Stimulated activated naive CD4-positive, alpha-beta T cell treated with Interleukin-2 at 50 U/mL for 16 hours (primary cell): Measurements from ENCODE around the gene DUSP23.

ENCODE experiments used
- DNase-seq: peaks from one replicate; lab custom pipeline; 2025; lab: John Stamatoyannopoulos, UW

Gene DUSP23

DNA sequence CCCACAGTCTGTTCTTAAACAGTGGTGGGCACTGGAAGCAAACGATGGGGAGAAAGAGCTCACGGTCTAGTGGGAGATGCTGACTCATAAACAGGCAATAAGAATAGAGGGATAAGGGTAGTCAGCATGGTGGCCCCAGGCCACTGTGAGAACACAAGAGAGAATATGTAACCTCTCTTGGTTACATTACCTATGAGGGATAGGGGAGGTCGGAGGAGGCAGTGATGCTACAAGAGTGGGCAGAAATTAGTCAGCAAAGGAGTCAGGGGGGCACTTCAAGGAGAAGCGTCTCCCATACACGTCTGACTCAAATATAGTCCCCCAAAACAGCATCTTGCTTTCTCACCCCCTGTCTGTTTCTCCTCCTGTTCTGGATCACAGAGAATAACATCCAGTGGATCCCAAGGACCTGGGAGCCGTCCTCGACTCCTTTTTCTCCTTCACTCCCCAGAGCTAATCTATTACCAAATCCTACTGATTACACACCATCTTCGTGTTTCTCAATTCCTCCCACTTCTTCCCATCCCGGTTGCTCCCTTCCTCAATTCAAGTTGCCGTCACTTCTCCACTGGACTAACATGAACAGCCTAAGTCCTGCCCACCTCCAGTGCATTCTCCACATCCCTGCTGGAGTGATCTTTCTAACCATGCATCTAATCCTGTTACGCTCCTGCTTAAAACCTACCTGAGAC lies 48.0 kb downstream of the DUSP23 start:
- DNase-seq: no peak

DNA sequence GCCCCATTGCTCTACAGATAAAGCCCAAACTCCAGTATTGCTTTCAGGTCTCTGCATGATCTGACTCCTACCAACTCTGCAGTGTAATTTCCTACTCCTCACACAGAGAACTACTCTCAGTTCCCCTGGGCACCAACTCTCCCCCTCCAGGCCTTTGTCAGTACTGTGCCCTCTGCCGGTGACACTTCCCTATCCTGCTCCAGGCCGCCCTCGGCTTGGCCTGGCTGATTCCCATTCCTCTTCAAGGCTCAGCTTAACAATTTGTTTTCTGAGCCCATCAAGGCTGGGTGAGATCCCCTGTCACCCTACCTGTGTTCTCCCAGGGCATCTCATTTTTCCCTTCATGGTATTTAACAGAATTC lies 48.5 kb downstream of the DUSP23 start:
- DNase-seq: no peak

DNA sequence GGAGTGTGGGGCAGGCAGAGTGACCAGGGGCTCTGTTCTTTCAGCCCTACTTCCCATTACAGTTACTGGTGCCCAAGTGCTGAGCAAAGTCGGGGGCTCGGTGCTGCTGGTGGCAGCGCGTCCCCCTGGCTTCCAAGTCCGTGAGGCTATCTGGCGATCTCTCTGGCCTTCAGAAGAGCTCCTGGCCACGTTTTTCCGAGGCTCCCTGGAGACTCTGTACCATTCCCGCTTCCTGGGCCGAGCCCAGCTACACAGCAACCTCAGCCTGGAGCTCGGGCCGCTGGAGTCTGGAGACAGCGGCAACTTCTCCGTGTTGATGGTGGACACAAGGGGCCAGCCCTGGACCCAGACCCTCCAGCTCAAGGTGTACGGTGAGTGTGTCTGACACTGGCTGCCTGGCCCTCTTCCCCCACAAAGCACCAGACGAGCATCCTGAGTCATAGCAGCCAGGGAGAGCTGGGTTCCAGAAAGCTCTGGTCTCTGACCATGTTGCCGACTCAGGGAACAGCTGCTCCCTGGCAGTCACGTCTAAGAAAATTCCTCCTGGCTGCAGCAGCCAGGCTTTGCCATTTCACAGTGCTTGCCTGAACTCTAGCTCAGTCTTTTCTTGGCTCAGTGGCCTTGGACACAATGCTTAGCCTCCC lies 49.2 kb downstream of the DUSP23 start:
- no peak for DNase-seq

DNA sequence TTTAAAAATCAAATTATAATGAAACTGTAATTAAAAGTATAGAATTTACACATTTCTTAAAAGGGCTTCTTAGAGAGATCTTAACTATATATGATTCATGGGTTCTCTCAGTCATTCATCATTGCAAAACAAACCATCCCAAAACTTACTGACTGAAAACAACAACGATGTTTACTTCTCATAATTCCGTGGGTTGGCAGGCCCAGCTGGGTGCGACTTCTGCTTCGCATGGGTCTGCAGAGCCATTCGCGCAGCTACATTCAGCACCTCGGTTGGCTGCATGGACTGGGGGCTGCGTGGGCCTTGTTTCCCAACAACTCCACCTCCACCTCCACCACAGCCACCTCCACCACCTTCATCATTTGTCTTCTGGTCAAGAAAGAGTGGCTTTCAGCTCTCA lies 50.0 kb downstream of the DUSP23 start:
- no peak for DNase-seq

DNA sequence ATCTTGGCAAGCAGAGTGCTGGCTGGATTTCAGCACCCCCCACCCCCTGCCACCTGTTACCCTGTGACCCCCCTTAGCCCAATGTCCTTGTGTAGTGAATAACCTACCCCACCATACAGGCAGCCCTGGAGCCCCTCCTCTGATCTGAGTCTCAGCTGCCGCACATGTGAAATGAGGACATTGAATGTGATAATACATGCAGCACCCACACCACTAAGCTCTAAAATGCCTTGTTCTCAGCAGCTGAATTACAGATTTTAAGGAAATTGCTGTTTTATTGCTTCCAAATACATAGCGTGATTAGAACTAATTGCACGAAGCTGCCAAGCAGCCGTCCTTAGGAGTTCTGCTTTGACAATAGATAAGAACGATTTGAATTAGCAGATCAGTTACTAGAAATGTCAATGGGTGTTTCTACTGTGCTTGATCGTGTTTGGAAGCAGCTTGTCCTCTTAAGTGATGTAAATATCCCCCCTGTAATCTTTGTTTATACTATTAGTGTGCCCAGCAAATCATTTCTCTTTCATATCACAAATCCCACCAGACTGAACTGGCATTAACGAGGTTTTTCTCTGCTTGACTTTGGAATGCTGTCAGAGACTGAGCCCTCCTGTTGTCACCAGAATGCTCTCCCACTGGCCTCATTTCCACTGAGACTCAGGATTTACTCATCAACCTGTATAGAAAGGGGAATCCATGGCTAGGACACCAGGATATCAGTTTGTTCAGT lies 50.8 kb downstream of the DUSP23 start:
- DNase-seq: no peak
